DMS114 treated with DMSO at 0.1 percent for 48 hours (cell line): ENCODE data around the gene SLC24A4.
"Not testable (repeated sequence)": the region's sequence is repeated elsewhere in the genome, so short reads cannot be mapped to it uniquely, and the experiment has no call there.

Experiments
- DNase-seq: peaks from one replicate; lab custom pipeline; 2025; ENCODE audit not compliant: unreplicated experiment; lab: John Stamatoyannopoulos, UW

The SLC24A4 gene

DNA sequence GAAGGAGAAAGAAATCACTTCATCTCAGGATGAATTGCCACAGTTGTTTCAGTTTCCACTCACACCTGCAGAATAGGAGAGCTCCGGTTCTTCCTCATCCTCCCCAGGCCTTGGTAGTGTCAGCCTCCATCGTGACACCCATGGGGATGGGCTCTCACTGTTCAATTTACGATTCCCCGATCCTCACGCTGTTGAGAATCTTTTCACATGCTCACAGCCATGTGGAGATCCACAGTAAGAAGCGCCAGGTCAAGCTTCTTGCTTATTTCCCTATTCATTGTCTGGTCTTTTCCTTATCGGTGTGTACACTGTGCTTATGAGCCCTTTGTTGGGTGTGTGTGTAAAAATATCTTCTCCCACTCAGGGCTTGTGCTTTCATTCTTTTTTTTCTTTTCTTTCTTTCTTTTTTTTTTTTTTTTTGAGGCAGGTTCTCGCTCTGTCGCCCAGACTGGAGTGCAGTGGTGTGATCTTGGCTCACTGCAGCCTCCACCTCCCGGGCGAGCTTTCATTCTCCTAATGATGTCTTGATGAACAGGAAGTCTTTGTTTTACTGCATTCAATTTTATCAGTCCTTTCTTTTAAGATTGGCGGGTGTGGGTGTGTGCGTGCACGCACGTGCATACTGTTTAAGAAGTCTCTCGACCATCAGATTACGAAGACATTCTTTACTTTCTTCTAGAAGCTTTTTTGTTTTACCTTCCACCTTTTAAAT lies 212.1 kb downstream of the SLC24A4 start:
- DNase-seq: no peak

DNA sequence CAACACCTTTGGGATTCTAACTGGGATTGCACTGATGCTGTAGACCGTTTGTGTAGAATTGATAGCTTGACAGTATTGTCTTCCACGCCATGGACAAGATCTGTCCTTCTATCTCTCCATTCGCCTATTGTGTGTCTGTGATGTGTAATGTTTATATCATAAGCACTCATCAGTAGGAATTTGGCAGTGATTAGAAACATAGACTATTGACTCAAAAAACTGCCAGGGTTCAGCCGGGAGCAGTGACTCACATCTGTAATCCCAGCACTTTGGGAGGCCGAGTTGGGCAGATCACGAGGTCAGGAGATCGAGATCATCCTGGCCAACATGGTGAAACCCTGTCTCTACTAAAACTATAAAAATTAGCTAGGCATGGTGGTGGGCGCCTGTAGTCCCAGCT lies 213.3 kb downstream of the SLC24A4 start:
- DNase-seq: not testable (repeated sequence)

- DNase-seq: no peak
These were observed 215.5 kb downstream of the SLC24A4 start for GRCh38 chr14:92538412-92538985.

GRCh38 chr14:92539419-92539818 lies 216.5 kb downstream of the SLC24A4 start:
- no peak for DNase-seq

- no peak for DNase-seq
These were observed 216.9 kb downstream of the SLC24A4 start for GRCh38 chr14:92539875-92540274.

- DNase-seq: no peak
These were observed 217.6 kb downstream of the SLC24A4 start for GRCh38 chr14:92540472-92541048.

DNA sequence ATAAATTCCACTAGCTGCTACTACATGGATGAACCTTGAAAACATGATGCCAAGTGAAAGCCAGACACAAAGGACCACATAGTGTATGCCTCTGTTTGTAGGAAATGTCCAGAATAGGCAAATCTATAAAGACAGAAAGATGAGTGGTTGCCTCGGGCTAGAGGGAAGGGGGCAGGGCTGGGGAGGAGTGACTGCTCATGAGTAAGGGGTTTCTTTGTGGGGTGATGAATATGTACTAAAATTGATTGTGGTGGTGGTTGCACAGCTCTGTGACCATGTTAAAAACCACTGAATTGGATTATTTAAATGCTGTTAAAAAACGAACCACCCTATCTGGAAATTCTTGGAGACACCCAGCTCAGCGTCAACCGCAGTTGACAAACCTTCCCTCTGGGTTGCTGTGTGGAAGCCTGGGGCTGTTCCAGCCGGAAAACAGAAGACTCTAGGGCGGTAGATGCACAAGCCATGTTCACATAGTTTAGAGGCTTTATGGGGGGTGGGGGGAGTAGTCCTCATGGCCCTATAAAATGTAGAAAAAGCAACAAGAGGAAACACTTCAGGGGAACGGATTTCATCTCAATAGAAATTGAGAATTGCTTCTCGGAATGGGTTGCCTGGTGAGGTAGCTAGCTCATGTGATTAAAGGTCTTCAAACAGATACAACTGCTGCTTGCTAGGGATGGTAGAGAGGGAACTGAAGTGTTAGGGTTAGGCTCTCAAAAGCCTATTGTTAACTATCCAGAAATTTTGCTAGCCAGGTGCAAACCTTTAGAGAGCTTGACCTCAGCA lies 220.0 kb downstream of the SLC24A4 start:
- no peak for DNase-seq

- DNase-seq: no peak
These were observed 221.2 kb downstream of the SLC24A4 start for GRCh38 chr14:92544051-92544720.

DNA sequence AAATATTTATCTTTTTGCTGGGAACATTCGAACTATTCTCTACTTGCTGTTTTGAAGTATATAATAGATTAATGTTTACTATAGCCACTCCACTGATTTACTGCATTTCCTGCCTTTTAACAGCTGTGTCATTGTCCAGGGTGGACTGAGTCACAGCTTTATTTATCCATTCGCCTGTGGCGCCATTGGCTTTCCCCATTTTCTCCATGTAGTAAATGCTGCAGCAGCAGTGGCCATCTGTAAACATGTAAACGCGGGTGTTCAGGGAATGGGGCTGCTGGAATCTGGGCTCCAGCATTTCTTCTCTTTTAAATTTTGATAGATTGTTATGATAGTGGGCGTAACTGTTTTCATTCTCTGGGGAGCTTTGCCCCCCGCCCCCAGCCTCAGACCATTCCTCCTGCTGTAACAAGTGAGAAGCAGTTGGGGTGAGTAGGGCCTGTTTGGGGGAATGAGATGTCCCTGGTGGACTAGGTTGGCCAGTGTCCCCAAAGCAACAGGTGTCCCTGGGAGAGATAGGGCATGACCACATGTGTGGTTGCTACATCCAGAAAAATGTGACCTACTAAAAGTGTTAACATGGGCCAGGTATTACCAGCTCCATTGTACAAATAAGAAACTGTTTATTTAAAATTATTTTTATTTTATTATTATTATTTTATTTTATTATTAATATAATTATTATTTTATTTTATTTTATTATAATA lies 223.5 kb downstream of the SLC24A4 start:
- no peak for DNase-seq

DNA sequence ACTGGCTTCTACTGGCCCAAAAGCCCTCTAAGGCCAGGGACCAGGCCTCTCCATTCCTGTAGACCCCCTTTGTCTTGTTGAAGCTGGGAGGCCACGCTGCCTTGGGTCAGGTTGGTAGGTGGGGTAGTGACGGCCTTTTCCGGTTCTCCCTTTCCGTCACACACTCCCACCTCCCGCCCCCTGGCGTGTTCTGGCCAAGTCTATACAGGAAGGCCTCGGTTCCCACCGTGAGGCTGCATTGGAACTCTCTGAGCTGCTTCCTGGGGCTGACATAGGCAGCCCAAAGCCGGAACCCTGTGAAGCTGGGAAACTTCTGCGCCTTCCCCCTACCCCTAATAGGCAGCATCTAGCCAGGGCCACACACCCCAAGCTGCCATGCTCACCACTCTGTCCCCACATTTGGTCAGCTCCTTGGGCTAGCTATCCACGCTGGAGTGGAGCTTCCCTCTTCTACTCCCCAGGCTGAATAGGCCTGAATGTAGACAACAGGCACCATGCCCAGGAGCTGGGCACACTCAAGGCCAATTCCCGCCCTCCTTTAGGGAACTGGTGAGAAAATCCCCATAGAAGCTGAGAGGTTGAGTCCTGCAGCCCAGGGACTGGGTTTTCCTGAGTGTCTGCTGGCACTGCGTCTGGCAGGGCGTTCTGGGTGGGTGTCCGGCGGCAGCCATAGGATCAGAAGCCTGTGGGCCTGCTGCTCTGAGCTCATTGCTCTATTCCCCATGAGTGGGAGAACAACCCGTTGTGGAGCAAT lies 226.3 kb downstream of the SLC24A4 start:
- no peak for DNase-seq

DNA sequence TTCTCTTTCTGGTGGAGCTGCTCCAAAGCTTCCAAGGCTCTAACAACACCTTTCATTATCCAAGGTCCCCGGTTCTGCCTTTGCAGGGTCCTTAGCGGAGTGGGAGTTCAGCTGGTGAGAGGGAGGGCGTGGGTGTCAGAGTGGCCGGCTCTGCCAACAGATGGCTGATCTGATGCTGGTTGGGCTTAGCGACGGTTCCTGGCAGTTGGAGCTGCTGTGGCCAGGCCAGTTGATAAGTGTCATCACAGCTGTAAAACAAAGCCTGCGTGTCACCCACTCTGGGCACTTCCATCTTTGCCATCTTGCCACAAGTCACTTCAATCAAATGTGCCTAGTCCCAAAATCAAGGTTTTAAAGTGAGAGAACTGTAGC lies 226.9 kb downstream of the SLC24A4 start:
- no peak for DNase-seq
